GM12891 (cell line): ENCODE data around the gene ZFP64.

Source experiments
- POLR2A ChIP-seq: IDR thresholded peaks from 2 replicates; pipeline ENCODE4 v1.6.1; 2011; ENCODE audit warnings: low read depth, low read length, control low read depth
- POLR2AphosphoS5 ChIP-seq: IDR thresholded peaks from 2 replicates; pipeline ENCODE4 v1.6.1; 2011; ENCODE audit warnings: low read depth, low read length, control low read depth
- POU2F2 ChIP-seq: IDR thresholded peaks from 2 replicates; pipeline ENCODE4 v1.6.1; 2011; ENCODE audit warnings: low read depth, mild to moderate bottlenecking, control low read depth, low read length, moderate library complexity
- SPI1 ChIP-seq: IDR thresholded peaks from 2 replicates; pipeline ENCODE4 v1.6.1; 2011; ENCODE audit warnings: low read depth, low read length, control low read depth
- TAF1 ChIP-seq: IDR thresholded peaks from 2 replicates; pipeline ENCODE4 v1.6.1; 2011; ENCODE audit warnings: low read depth, low read length, control low read depth

DNA sequence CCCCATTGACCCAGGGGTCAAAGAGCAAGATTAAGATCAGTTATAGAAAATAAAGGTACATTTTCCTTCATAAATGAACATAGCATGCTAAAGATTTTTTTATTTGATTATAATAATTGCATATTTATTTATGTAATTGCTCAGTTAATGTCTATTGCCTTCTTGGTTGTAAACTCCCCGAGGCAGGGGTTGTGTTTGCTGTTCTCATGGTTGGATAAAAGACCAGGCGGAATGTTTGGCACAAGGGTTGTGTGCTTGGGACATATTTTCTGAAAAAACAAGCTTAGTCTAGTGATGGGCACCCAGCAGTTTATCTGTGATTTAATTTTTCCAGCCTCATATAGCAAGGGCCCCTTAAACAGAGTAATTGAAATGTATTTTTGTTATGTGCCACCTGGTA, 47.5 kb upstream of the ZFP64 start:
- TF ChIP-seq POLR2AphosphoS5 (no peak), POLR2A (no peak), TAF1 (no peak), SPI1 (no peak), POU2F2 (no peak)
